HEK293 (cell line): ENCODE results near the gene EBF4.

ENCODE experiments used
- BCL11A ChIP-seq: fragments of 450-650 bp; formaldehyde crosslinking; IDR thresholded peaks from 2 replicates; pipeline ENCODE4 v1.5.1; 2016; ENCODE audit warnings: low read depth, missing biosample characterization, missing genetic modification characterization
- BCL11B ChIP-seq: fragments of 450-650 bp; formaldehyde crosslinking; IDR thresholded peaks from 2 replicates; pipeline ENCODE4 v1.5.1; 2016; ENCODE audit warnings: low read depth, missing biosample characterization, missing genetic modification characterization
- GLIS1 ChIP-seq: fragments of 450-650 bp; formaldehyde crosslinking; IDR thresholded peaks from 2 replicates; pipeline ENCODE4 v1.5.1; 2016; ENCODE audit warnings: missing biosample characterization, missing genetic modification characterization
- KLF1 ChIP-seq: fragments of 450-650 bp; formaldehyde crosslinking; IDR thresholded peaks from 2 replicates; pipeline ENCODE4 v1.5.1; 2016; ENCODE audit warnings: missing biosample characterization, missing genetic modification characterization
- OSR2 ChIP-seq: fragments of 450-650 bp; formaldehyde crosslinking; IDR thresholded peaks from 2 replicates; pipeline ENCODE4 v1.5.1; 2016; ENCODE audit warnings: missing biosample characterization, missing genetic modification characterization
- SETDB1 ChIP-seq: IDR thresholded peaks from one replicate; pipeline ENCODE4 v1.6.1; 2017; ENCODE audit warnings: mild to moderate bottlenecking, low read length, moderate library complexity, mixed read lengths; ENCODE audit not compliant: insufficient read length
- ZFP37 ChIP-seq: fragments of 450-650 bp; formaldehyde crosslinking; IDR thresholded peaks from 2 replicates; pipeline ENCODE4 v1.5.1; 2016; ENCODE audit warnings: missing biosample characterization, missing genetic modification characterization
- ZFP41 ChIP-seq: fragments of 450-650 bp; formaldehyde crosslinking; IDR thresholded peaks from 2 replicates; pipeline ENCODE4 v1.5.1; 2016; ENCODE audit warnings: missing biosample characterization, missing genetic modification characterization, borderline replicate concordance
- ZIC2 ChIP-seq: fragments of 450-650 bp; formaldehyde crosslinking; IDR thresholded peaks from 2 replicates; pipeline ENCODE4 v1.5.1; 2016; ENCODE audit warnings: missing biosample characterization, missing genetic modification characterization
- ZNF138 ChIP-seq: fragments of 450-650 bp; formaldehyde crosslinking; IDR thresholded peaks from 2 replicates; pipeline ENCODE4 v1.5.1; 2016; ENCODE audit warnings: missing biosample characterization, missing genetic modification characterization, borderline replicate concordance
- ZNF155 ChIP-seq: fragments of 450-650 bp; formaldehyde crosslinking; IDR thresholded peaks from 2 replicates; pipeline ENCODE4 v1.5.1; 2016; ENCODE audit warnings: missing biosample characterization, missing genetic modification characterization
- ZNF202 ChIP-seq: fragments of 450-650 bp; formaldehyde crosslinking; IDR thresholded peaks from 2 replicates; pipeline ENCODE4 v1.5.1; 2016; ENCODE audit warnings: missing biosample characterization, missing genetic modification characterization, borderline replicate concordance
- ZNF211 ChIP-seq: fragments of 450-650 bp; formaldehyde crosslinking; IDR thresholded peaks from 2 replicates; pipeline ENCODE4 v1.5.1; 2016; ENCODE audit warnings: low read depth, missing biosample characterization, missing genetic modification characterization
- ZNF24 ChIP-seq: fragments of 450-650 bp; formaldehyde crosslinking; IDR thresholded peaks from 2 replicates; pipeline ENCODE4 v1.5.1; 2016; ENCODE audit warnings: missing biosample characterization, missing genetic modification characterization
- ZNF341 ChIP-seq: fragments of 450-650 bp; formaldehyde crosslinking; IDR thresholded peaks from 2 replicates; pipeline ENCODE4; 2016; ENCODE audit warnings: low read depth, missing biosample characterization, missing genetic modification characterization
- ZNF513 ChIP-seq: fragments of 450-650 bp; IDR thresholded peaks from 2 replicates; pipeline ENCODE4 v1.5.1; 2018; ENCODE audit warnings: missing biosample characterization, missing genetic modification characterization
- ZNF529 ChIP-seq: fragments of 450-650 bp; formaldehyde crosslinking; IDR thresholded peaks from 2 replicates; pipeline ENCODE4 v1.5.1; 2017; ENCODE audit warnings: missing genetic modification characterization, missing biosample characterization; ENCODE audit not compliant: insufficient replicate concordance
- ZNF660 ChIP-seq: fragments of 450-650 bp; IDR thresholded peaks from 2 replicates; pipeline ENCODE4 v1.5.1; 2018; ENCODE audit warnings: missing biosample characterization, mild to moderate bottlenecking, missing genetic modification characterization
- ZNF704 ChIP-seq: fragments of 450-650 bp; formaldehyde crosslinking; IDR thresholded peaks from 2 replicates; pipeline ENCODE4 v1.5.1; 2016; ENCODE audit warnings: missing biosample characterization, missing genetic modification characterization
- ZNF747 ChIP-seq: fragments of 450-650 bp; formaldehyde crosslinking; IDR thresholded peaks from 2 replicates; pipeline ENCODE4 v1.5.1; 2016; ENCODE audit warnings: missing biosample characterization, missing genetic modification characterization
- ZNF76 ChIP-seq: fragments of 450-650 bp; formaldehyde crosslinking; IDR thresholded peaks from 2 replicates; pipeline ENCODE4; 2016; ENCODE audit warnings: low read depth, missing biosample characterization, missing genetic modification characterization, borderline replicate concordance
- ZNF843 ChIP-seq: fragments of 450-650 bp; formaldehyde crosslinking; IDR thresholded peaks from 2 replicates; pipeline ENCODE4 v1.5.1; 2016; ENCODE audit warnings: missing biosample characterization, missing genetic modification characterization
- TF ChIP-seq, protein P1 (sequence below): fragments of 450-650 bp; formaldehyde crosslinking; IDR thresholded peaks from 2 replicates; pipeline ENCODE4 v1.5.1; 2016; ENCODE audit warnings: missing biosample characterization, missing genetic modification characterization
- TF ChIP-seq, protein P2 (sequence below): fragments of 450-650 bp; formaldehyde crosslinking; IDR thresholded peaks from 2 replicates; pipeline ENCODE4 v1.5.1; 2017; ENCODE audit warnings: missing biosample characterization, missing genetic modification characterization
- TF ChIP-seq, protein P3 (sequence below): fragments of 450-650 bp; formaldehyde crosslinking; IDR thresholded peaks from 2 replicates; pipeline ENCODE4 v1.5.1; 2016; ENCODE audit warnings: missing biosample characterization, missing genetic modification characterization
- TF ChIP-seq, protein P4 (sequence below): fragments of 450-650 bp; formaldehyde crosslinking; IDR thresholded peaks from 2 replicates; pipeline ENCODE4 v1.5.1; 2016; ENCODE audit warnings: missing biosample characterization, missing genetic modification characterization
- TF ChIP-seq, protein P5 (sequence below): fragments of 450-650 bp; formaldehyde crosslinking; IDR thresholded peaks from 2 replicates; pipeline ENCODE4 v1.5.1; 2016; ENCODE audit warnings: missing biosample characterization, missing genetic modification characterization, borderline replicate concordance

The EBF4 gene

GRCh38 chr20:2752567-2753460 lies 60.2 kb downstream of the EBF4 start (continued):
- TF ChIP-seq, protein P1, sequence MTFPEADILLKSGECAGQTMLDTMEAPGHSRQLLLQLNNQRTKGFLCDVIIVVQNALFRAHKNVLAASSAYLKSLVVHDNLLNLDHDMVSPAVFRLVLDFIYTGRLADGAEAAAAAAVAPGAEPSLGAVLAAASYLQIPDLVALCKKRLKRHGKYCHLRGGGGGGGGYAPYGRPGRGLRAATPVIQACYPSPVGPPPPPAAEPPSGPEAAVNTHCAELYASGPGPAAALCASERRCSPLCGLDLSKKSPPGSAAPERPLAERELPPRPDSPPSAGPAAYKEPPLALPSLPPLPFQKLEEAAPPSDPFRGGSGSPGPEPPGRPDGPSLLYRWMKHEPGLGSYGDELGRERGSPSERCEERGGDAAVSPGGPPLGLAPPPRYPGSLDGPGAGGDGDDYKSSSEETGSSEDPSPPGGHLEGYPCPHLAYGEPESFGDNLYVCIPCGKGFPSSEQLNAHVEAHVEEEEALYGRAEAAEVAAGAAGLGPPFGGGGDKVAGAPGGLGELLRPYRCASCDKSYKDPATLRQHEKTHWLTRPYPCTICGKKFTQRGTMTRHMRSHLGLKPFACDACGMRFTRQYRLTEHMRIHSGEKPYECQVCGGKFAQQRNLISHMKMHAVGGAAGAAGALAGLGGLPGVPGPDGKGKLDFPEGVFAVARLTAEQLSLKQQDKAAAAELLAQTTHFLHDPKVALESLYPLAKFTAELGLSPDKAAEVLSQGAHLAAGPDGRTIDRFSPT (tag by site-specific recombination): no peak
- TF ChIP-seq ZNF24 (tag by site-specific recombination) (0 out of 2 replicates have a peak, but pooled peaks have one; percentile 34), SETDB1 (no peak), ZFP41 (no peak), KLF1 (tag by site-specific recombination) (peak; percentile 81), ZNF138 (tag by site-specific recombination) (no peak), ZNF843 (tag by site-specific recombination) (no peak), ZNF211 (no peak), GLIS1 (tag by site-specific recombination) (peak; percentile 24; the same call in 1 of the 2 replicates), ZNF513 (no peak), OSR2 (tag by site-specific recombination) (no peak), ZFP37 (tag by site-specific recombination) (no peak), ZNF155 (tag by site-specific recombination) (no peak), ZNF704 (tag by site-specific recombination) (no peak), ZNF341 (tag by site-specific recombination) (no peak; the same call in 1 of the 2 replicates), ZNF660 (tag by site-specific recombination) (no peak), BCL11B (tag by site-specific recombination) (no peak), ZNF529 (tag by site-specific recombination) (no peak), ZNF76 (tag by site-specific recombination) (peak; percentile 75), ZIC2 (tag by site-specific recombination) (no peak), ZNF747 (tag by site-specific recombination) (no peak), ZNF202 (tag by site-specific recombination) (no peak), BCL11A (tag by site-specific recombination) (peak; percentile 64; the same call in 1 of the 2 replicates)
- TF ChIP-seq, protein P2, sequence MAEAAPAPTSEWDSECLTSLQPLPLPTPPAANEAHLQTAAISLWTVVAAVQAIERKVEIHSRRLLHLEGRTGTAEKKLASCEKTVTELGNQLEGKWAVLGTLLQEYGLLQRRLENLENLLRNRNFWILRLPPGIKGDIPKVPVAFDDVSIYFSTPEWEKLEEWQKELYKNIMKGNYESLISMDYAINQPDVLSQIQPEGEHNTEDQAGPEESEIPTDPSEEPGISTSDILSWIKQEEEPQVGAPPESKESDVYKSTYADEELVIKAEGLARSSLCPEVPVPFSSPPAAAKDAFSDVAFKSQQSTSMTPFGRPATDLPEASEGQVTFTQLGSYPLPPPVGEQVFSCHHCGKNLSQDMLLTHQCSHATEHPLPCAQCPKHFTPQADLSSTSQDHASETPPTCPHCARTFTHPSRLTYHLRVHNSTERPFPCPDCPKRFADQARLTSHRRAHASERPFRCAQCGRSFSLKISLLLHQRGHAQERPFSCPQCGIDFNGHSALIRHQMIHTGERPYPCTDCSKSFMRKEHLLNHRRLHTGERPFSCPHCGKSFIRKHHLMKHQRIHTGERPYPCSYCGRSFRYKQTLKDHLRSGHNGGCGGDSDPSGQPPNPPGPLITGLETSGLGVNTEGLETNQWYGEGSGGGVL: no peak
- TF ChIP-seq, protein P3, sequence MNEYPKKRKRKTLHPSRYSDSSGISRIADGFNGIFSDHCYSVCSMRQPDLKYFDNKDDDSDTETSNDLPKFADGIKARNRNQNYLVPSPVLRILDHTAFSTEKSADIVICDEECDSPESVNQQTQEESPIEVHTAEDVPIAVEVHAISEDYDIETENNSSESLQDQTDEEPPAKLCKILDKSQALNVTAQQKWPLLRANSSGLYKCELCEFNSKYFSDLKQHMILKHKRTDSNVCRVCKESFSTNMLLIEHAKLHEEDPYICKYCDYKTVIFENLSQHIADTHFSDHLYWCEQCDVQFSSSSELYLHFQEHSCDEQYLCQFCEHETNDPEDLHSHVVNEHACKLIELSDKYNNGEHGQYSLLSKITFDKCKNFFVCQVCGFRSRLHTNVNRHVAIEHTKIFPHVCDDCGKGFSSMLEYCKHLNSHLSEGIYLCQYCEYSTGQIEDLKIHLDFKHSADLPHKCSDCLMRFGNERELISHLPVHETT (tag by site-specific recombination): 0 out of 2 replicates have a peak, but pooled peaks have one; percentile 30
- TF ChIP-seq, protein P4, sequence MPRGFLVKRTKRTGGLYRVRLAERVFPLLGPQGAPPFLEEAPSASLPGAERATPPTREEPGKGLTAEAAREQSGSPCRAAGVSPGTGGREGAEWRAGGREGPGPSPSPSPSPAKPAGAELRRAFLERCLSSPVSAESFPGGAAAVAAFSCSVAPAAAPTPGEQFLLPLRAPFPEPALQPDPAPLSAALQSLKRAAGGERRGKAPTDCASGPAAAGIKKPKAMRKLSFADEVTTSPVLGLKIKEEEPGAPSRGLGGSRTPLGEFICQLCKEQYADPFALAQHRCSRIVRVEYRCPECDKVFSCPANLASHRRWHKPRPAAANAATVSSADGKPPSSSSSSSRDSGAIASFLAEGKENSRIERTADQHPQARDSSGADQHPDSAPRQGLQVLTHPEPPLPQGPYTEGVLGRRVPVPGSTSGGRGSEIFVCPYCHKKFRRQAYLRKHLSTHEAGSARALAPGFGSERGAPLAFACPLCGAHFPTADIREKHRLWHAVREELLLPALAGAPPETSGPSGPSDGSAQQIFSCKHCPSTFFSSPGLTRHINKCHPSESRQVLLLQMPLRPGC (tag by site-specific recombination): no peak
- TF ChIP-seq, protein P5, sequence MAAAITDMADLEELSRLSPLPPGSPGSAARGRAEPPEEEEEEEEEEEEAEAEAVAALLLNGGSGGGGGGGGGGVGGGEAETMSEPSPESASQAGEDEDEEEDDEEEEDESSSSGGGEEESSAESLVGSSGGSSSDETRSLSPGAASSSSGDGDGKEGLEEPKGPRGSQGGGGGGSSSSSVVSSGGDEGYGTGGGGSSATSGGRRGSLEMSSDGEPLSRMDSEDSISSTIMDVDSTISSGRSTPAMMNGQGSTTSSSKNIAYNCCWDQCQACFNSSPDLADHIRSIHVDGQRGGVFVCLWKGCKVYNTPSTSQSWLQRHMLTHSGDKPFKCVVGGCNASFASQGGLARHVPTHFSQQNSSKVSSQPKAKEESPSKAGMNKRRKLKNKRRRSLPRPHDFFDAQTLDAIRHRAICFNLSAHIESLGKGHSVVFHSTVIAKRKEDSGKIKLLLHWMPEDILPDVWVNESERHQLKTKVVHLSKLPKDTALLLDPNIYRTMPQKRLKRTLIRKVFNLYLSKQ (tag by site-specific recombination): no peak
